GM18519 (cell line): ENCODE measurements around the gene SMAP1.
"Not testable (repeated sequence)": the region's sequence is repeated elsewhere in the genome, so short reads cannot be mapped to it uniquely, and the experiment has no call there.

Source experiments
- ATAC-seq: cut with Tn5 transposase; IDR thresholded peaks from one replicate; pipeline ENCODE4 v1.9.1; 2021; ENCODE audit warnings: mild to moderate bottlenecking, moderate library complexity; ENCODE audit not compliant: unreplicated experiment, low FRiP score

SMAP1 gene

GRCh38 chr6:70735513-70735912 lies 67.8 kb downstream of the SMAP1 start:
- ATAC-seq, result no peak

- ATAC-seq, result no peak
Observed at GRCh38 chr6:70738028-70738427, 70.3 kb downstream of the SMAP1 start.

- no peak for ATAC-seq
Observed at GRCh38 chr6:70739534-70739933, 71.9 kb downstream of the SMAP1 start.

- ATAC-seq, result not testable (repeated sequence)
Observed at GRCh38 chr6:70740746-70741145, 73.1 kb downstream of the SMAP1 start.

GRCh38 chr6:70742462-70742861 lies 74.8 kb downstream of the SMAP1 start:
- not testable (repeated sequence) for ATAC-seq

GRCh38 chr6:70753870-70754380 lies 86.2 kb downstream of the SMAP1 start:
- ATAC-seq, result no peak

- ATAC-seq, result no peak
Observed at GRCh38 chr6:70758883-70759282, 91.2 kb downstream of the SMAP1 start.

- ATAC-seq, result no peak
Observed at GRCh38 chr6:70763754-70764510, 96.2 kb downstream of the SMAP1 start.

GRCh38 chr6:70764706-70765105 lies 97.0 kb downstream of the SMAP1 start:
- ATAC-seq, result no peak

- not testable (repeated sequence) for ATAC-seq
Observed at GRCh38 chr6:70771351-70771750, 103.7 kb downstream of the SMAP1 start.

GRCh38 chr6:70779934-70780333 lies 112.3 kb downstream of the SMAP1 start:
- ATAC-seq, result no peak

- no peak for ATAC-seq
Observed at GRCh38 chr6:70790483-70791224, 123.0 kb downstream of the SMAP1 start.

- peak; percentile 88 for ATAC-seq
Observed at GRCh38 chr6:70797625-70798024, 129.9 kb downstream of the SMAP1 start.

GRCh38 chr6:70806086-70806485 lies 138.4 kb downstream of the SMAP1 start:
- no peak for ATAC-seq

GRCh38 chr6:70811788-70812187 lies 144.1 kb downstream of the SMAP1 start:
- ATAC-seq, result no peak

GRCh38 chr6:70813885-70814284 lies 146.2 kb downstream of the SMAP1 start:
- no peak for ATAC-seq

GRCh38 chr6:70819646-70820045 lies 152.0 kb downstream of the SMAP1 start:
- ATAC-seq, result no peak

GRCh38 chr6:70820778-70821177 lies 153.1 kb downstream of the SMAP1 start:
- no peak for ATAC-seq

- ATAC-seq, result no peak
Observed at GRCh38 chr6:70821751-70822150, 154.1 kb downstream of the SMAP1 start.

GRCh38 chr6:70823651-70824050 lies 156.0 kb downstream of the SMAP1 start:
- ATAC-seq, result no peak

GRCh38 chr6:70831427-70831826 lies 163.7 kb downstream of the SMAP1 start:
- no peak for ATAC-seq

GRCh38 chr6:70834520-70834919 lies 166.8 kb downstream of the SMAP1 start:
- ATAC-seq, result no peak
